ENCODE data around the gene RASA1. TPM values are rescaled to one million over a fixed set of nuclear protein-coding genes. Genes with fewer than 3 reads are reported as not detected.

The RASA1 gene
- total RNA-seq, 1 donor from 2014 or later, result 55.1 TPM

DNA sequence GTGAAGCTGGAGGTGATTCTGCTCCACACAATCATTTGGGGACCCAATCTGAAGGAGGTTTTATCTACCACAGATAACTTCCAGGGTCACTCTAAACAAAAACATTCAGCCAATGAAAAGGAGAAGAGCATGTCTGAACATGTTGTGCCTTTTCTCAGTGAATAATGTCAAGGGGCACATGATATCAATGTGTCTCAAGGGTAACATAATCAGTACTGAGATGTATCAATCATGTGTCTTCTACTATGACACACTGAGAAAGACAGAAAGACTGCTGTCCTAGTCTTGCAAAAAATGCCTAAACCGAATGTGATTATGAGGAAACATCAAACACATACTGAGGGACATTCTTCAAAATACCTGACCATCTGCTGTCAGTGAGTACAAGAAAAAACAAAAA lies 25.4 kb upstream of the RASA1 start:
- DNase-seq, result no peak
- Mint-ChIP-seq H3K36me3 (ENCODE audit: unreplicated experiment) (no peaks in the 10 kb centered on the region), H3K27ac (ENCODE audit: unreplicated experiment) (no peak overlapping the region), H3K4me3 (ENCODE audit: unreplicated experiment) (no peak overlapping the region), H3K9me3 (ENCODE audit: unreplicated experiment) (no peaks in the 10 kb centered on the region), H3K27me3 (ENCODE audit: unreplicated experiment) (no peaks in the 10 kb centered on the region), H3K4me1 (ENCODE audit: low read depth, unreplicated experiment) (no peaks in the 10 kb centered on the region)
- no peak for TF ChIP-seq CTCF (IDR thresholded peaks at IDR 0.05; ENCODE audit: partially characterized antibody, unreplicated experiment)

DNA sequence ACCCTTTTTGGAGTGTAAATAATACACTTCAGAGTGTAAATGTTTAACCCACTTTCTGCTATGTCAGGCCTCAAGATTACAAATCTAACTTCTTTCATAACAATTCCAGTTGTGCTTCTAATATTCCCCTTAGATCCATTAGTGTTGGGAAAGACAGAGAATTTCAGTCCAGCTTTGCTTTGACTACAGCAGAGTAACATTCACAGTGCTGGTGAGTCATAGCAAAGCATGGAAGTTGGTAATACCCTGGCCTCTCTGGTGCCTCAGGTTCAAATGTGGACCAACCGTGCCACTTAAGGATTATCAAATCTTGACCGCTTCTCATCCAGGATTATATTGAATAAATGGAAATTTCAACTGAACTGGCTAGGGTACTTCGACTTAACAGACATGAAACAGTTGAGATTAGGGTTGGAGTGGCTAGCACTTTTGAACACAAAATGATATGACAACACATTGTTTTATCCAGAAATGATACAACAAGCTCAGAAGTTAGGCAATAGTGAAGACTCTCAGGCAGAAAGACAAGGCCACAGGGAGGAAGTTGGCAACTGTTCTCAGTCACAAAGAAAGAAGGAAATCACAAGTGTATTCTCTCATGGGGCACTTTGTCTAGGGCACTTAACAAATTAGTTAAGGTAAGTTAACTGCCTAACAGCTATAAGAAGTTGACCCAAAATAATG lies 24.4 kb upstream of the RASA1 start:
- Mint-ChIP-seq H3K4me1 (ENCODE audit: low read depth, unreplicated experiment) (no peaks in the 10 kb centered on the region), H3K36me3 (ENCODE audit: unreplicated experiment) (no peaks in the 10 kb centered on the region), H3K9me3 (ENCODE audit: unreplicated experiment) (no peaks in the 10 kb centered on the region), H3K27me3 (ENCODE audit: unreplicated experiment) (no peaks in the 10 kb centered on the region), H3K4me3 (ENCODE audit: unreplicated experiment) (no peak overlapping the region), H3K27ac (ENCODE audit: unreplicated experiment) (no peak overlapping the region)
- no peak for TF ChIP-seq CTCF (IDR thresholded peaks at IDR 0.05; ENCODE audit: partially characterized antibody, unreplicated experiment)
- no peak for DNase-seq

DNA sequence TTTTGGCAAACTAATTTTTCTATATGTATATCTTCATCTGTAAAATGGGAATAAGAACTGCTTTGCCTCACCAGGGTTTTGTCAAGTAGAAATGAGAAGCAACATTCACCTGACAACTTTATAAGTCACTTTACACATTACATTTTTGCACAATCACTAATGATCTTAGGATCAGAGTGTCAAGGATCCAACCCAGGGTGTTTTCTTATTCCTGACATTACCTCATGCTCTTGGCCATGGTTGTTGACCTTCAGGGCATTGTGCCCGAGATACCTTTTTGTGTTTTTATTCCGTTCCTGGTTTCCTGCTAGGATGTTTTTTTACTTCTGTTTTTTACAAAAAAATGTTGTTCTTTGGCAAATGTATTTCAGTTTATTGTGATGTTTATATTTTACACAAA lies 22.2 kb upstream of the RASA1 start:
- Mint-ChIP-seq H3K4me3 (ENCODE audit: unreplicated experiment) (no peak overlapping the region), H3K4me1 (ENCODE audit: low read depth, unreplicated experiment) (no peaks in the 10 kb centered on the region), H3K27ac (ENCODE audit: unreplicated experiment) (no peak overlapping the region)

GRCh38 chr5:87246061-87246460 lies 21.6 kb upstream of the RASA1 start:
- Mint-ChIP-seq H3K27me3 (ENCODE audit: unreplicated experiment) (peaks cover 1% of the 10 kb centered on the region), H3K4me1 (ENCODE audit: low read depth, unreplicated experiment) (no peaks in the 10 kb centered on the region), H3K4me3 (ENCODE audit: unreplicated experiment) (no peak overlapping the region), H3K36me3 (ENCODE audit: unreplicated experiment) (no peaks in the 10 kb centered on the region), H3K27ac (ENCODE audit: unreplicated experiment) (no peak overlapping the region), H3K9me3 (ENCODE audit: unreplicated experiment) (no peaks in the 10 kb centered on the region)
- DNase-seq, result no peak
- no peak for TF ChIP-seq CTCF (IDR thresholded peaks at IDR 0.05; ENCODE audit: partially characterized antibody, unreplicated experiment)

More for the DNA sequence above, 22.2 kb upstream of the RASA1 start:
- DNase-seq, result no peak
- Mint-ChIP-seq H3K27me3 (ENCODE audit: unreplicated experiment) (peaks cover 1% of the 10 kb centered on the region), H3K36me3 (ENCODE audit: unreplicated experiment) (no peaks in the 10 kb centered on the region), H3K9me3 (ENCODE audit: unreplicated experiment) (no peaks in the 10 kb centered on the region)
- no peak for TF ChIP-seq CTCF (IDR thresholded peaks at IDR 0.05; ENCODE audit: partially characterized antibody, unreplicated experiment)

GRCh38 chr5:87252283-87252605 lies 15.4 kb upstream of the RASA1 start:
- no peak for TF ChIP-seq CTCF (IDR thresholded peaks at IDR 0.05; ENCODE audit: partially characterized antibody, unreplicated experiment)
- no peak overlapping the region for H3K27ac Mint-ChIP-seq (ENCODE audit: unreplicated experiment)
- H3K36me3 Mint-ChIP-seq (ENCODE audit: unreplicated experiment), result peaks cover 5% of the 10 kb centered on the region
- no peak overlapping the region for H3K4me3 Mint-ChIP-seq (ENCODE audit: unreplicated experiment)
- peaks cover 2% of the 10 kb centered on the region for H3K9me3 Mint-ChIP-seq (ENCODE audit: unreplicated experiment)
- H3K4me1 Mint-ChIP-seq (ENCODE audit: low read depth, unreplicated experiment), result no peaks in the 10 kb centered on the region
- DNase-seq, result no peak
- peaks cover 1% of the 10 kb centered on the region for H3K27me3 Mint-ChIP-seq (ENCODE audit: unreplicated experiment)

All from glutamatergic neuron (in vitro differentiated cells).